NCI-H146 treated with DMSO at 0.1 percent for 48 hours (cell line): ENCODE measurements around the gene CEACAM20.
"Not testable (repeated sequence)": the region's sequence is repeated elsewhere in the genome, so short reads cannot be mapped to it uniquely, and the experiment has no call there.

Experiments used
- DNase-seq: peaks from one replicate; lab custom pipeline; 2025; ENCODE audit not compliant: unreplicated experiment; lab: John Stamatoyannopoulos, UW

CEACAM20 gene

GRCh38 chr19:44549507-44549906 is 20.0 kb upstream of the CEACAM20 start:
- no peak for DNase-seq

- no peak for DNase-seq
Observed at GRCh38 chr19:44548736-44549135, 19.3 kb upstream of the CEACAM20 start.

GRCh38 chr19:44544031-44544430 is 14.6 kb upstream of the CEACAM20 start:
- no peak for DNase-seq

- no peak for DNase-seq
Observed at GRCh38 chr19:44542671-44543070, 13.2 kb upstream of the CEACAM20 start.

GRCh38 chr19:44540736-44541135 is 11.3 kb upstream of the CEACAM20 start:
- DNase-seq, result no peak

GRCh38 chr19:44539991-44540390 is 10.5 kb upstream of the CEACAM20 start:
- DNase-seq, result no peak

- DNase-seq, result no peak
Observed at GRCh38 chr19:44539236-44539826, 9.9 kb upstream of the CEACAM20 start.

GRCh38 chr19:44535361-44535760 is 5.9 kb upstream of the CEACAM20 start:
- not testable (repeated sequence) for DNase-seq

- DNase-seq, result no peak
Observed at GRCh38 chr19:44532819-44533218, 3.3 kb upstream of the CEACAM20 start.

GRCh38 chr19:44530777-44531176 is 1.3 kb upstream of the CEACAM20 start:
- DNase-seq, result no peak

GRCh38 chr19:44527554-44527953 is 1.9 kb downstream of the CEACAM20 start:
- no peak for DNase-seq

- no peak for DNase-seq
Observed at GRCh38 chr19:44525721-44526430, 3.6 kb downstream of the CEACAM20 start.

GRCh38 chr19:44521370-44521769 is 8.1 kb downstream of the CEACAM20 start:
- no peak for DNase-seq

GRCh38 chr19:44517146-44517545 is 12.3 kb downstream of the CEACAM20 start:
- no peak for DNase-seq

- no peak for DNase-seq
Observed at GRCh38 chr19:44515907-44516306, 13.6 kb downstream of the CEACAM20 start.

GRCh38 chr19:44515031-44515430 is 14.4 kb downstream of the CEACAM20 start:
- DNase-seq, result no peak

- DNase-seq, result peak; percentile 35
Observed at GRCh38 chr19:44512326-44513298, 16.9 kb downstream of the CEACAM20 start.

- DNase-seq, result no peak
Observed at GRCh38 chr19:44509478-44509877, 20.0 kb downstream of the CEACAM20 start.

- DNase-seq, result peak; percentile 94
Observed at GRCh38 chr19:44499962-44500949, 29.2 kb downstream of the CEACAM20 start, which contains the start of gene ZNF180. ZNF180 (minus strand) TSS chr19:44500522; CDS start chr19:44497334, 3,188 bp downstream.

- DNase-seq, result no peak
Observed at GRCh38 chr19:44499559-44499958, 29.9 kb downstream of the CEACAM20 start.
